WTC11 (cell line): ENCODE measurements around the gene FGF11. TPM values are rescaled to one million over a fixed set of nuclear protein-coding genes. Genes with fewer than 3 reads are reported as not detected.

ENCODE experiments used
- ATAC-seq: fragments of 200-7000 bp; cut with Tn5 transposase; 2 replicates; pipeline ENCODE4 v1.10.0; 2021; ENCODE audit warnings: mild to moderate bottlenecking, moderate library complexity
- CTCF ChIA-PET: fragments of 300-600 bp; sonication (Branson Sonifier 250); formaldehyde crosslinking; loops from one replicate; lab custom pipeline; 2021; ENCODE audit warnings: antibody characterized with exemption; lab: Charles Lee
- POLR2A ChIA-PET: fragments of 350-600 bp; sonication (Branson Sonifier 250); formaldehyde crosslinking; loops from one replicate; lab custom pipeline; 2021; ENCODE audit warnings: antibody characterized with exemption; lab: Charles Lee
- DNase-seq: peaks from one replicate; pipeline ENCODE4 v3.0.0; 2021; ENCODE audit warnings: low spot score
- H3K27ac Mint-ChIP-seq: 2 replicates; pipeline ENCODE4 v1.8.0; 2021; ENCODE audit warnings: mixed read lengths
- H3K27me3 Mint-ChIP-seq: 2 replicates; pipeline ENCODE4 v1.8.0; 2021; ENCODE audit warnings: low read depth, mild to moderate bottlenecking, moderate library complexity, mixed read lengths
- H3K36me3 Mint-ChIP-seq: 2 replicates; pipeline ENCODE4 v1.8.0; 2021; ENCODE audit warnings: mixed read lengths
- H3K4me1 Mint-ChIP-seq: 2 replicates; pipeline ENCODE4 v1.8.0; 2022; ENCODE audit warnings: mixed read lengths
- H3K4me3 Mint-ChIP-seq: 2 replicates; pipeline ENCODE4 v1.8.0; 2021; ENCODE audit warnings: mild to moderate bottlenecking, moderate library complexity, mixed read lengths
- H3K9me3 Mint-ChIP-seq: 2 replicates; pipeline ENCODE4 v1.8.0; 2021; ENCODE audit warnings: mixed read lengths
- CDX4 ChIP-seq: fragments of 250-450 bp; sonication (Bioruptor Pico); IDR thresholded peaks from 2 replicates; pipeline ENCODE4 v1.9.0; 2021; ENCODE audit warnings: moderate library complexity, mild to moderate bottlenecking, inconsistent platforms, borderline replicate concordance
- CREB1 ChIP-seq: sonication (generic); formaldehyde crosslinking; IDR thresholded peaks from 2 replicates; pipeline ENCODE4 v1.8.0; 2023; ENCODE audit warnings: mild to moderate bottlenecking, missing genetic modification reagents
- E2F4 ChIP-seq: sonication (generic); formaldehyde crosslinking; IDR thresholded peaks from 2 replicates; pipeline ENCODE4 v1.8.1; 2022; ENCODE audit warnings: low read depth, mild to moderate bottlenecking, moderate library complexity, missing genetic modification reagents, borderline replicate concordance
- EMX1 ChIP-seq: fragments of 250-450 bp; sonication (Bioruptor Pico); IDR thresholded peaks from 2 replicates; pipeline ENCODE4 v1.8.0; 2021; ENCODE audit warnings: mild to moderate bottlenecking
- FOXJ3 ChIP-seq: sonication (generic); formaldehyde crosslinking; IDR thresholded peaks from 2 replicates; pipeline ENCODE4 v1.9.0; 2021; ENCODE audit warnings: missing genetic modification reagents, mild to moderate bottlenecking, borderline replicate concordance
- FOXK1 ChIP-seq: sonication (generic); formaldehyde crosslinking; IDR thresholded peaks from 2 replicates; pipeline ENCODE4 v1.8.0; 2022; ENCODE audit warnings: mild to moderate bottlenecking, moderate library complexity, missing genetic modification reagents
- GABPB1 ChIP-seq: sonication (generic); formaldehyde crosslinking; IDR thresholded peaks from 2 replicates; pipeline ENCODE4 v1.8.1; 2023; ENCODE audit warnings: mild to moderate bottlenecking, missing genetic modification reagents
- HMGA2 ChIP-seq: fragments of 250-450 bp; sonication (Bioruptor Pico); IDR thresholded peaks from 2 replicates; pipeline ENCODE4 v1.4.0; 2021; ENCODE audit warnings: mild to moderate bottlenecking, moderate library complexity
- JUN ChIP-seq: sonication (generic); formaldehyde crosslinking; IDR thresholded peaks from 2 replicates; pipeline ENCODE4 v1.8.0; 2023; ENCODE audit warnings: mild to moderate bottlenecking, missing genetic modification reagents
- NFE2L1 ChIP-seq: sonication (generic); formaldehyde crosslinking; IDR thresholded peaks from 2 replicates; pipeline ENCODE4 v1.8.1; 2023; ENCODE audit warnings: missing genetic modification reagents
- NFYB ChIP-seq: sonication (generic); formaldehyde crosslinking; conservative IDR thresholded peaks from 2 replicates; pipeline ENCODE4 v1.8.0; 2022; ENCODE audit warnings: low read depth, missing genetic modification reagents
- PRDM15 ChIP-seq: sonication (generic); formaldehyde crosslinking; IDR thresholded peaks from 2 replicates; pipeline ENCODE4 v1.8.0; 2022; ENCODE audit warnings: missing genetic modification reagents
- SMAD3 ChIP-seq: sonication (generic); formaldehyde crosslinking; IDR thresholded peaks from 2 replicates; pipeline ENCODE4 v1.8.0; 2022; ENCODE audit warnings: missing genetic modification reagents, mild to moderate bottlenecking, borderline replicate concordance
- SMAD4 ChIP-seq: sonication (generic); formaldehyde crosslinking; IDR thresholded peaks from 2 replicates; pipeline ENCODE4 v1.8.0; 2022; ENCODE audit warnings: mild to moderate bottlenecking, missing genetic modification reagents
- TCF7 ChIP-seq: sonication (generic); formaldehyde crosslinking; IDR thresholded peaks from 2 replicates; pipeline ENCODE4 v1.8.0; 2022; ENCODE audit warnings: mild to moderate bottlenecking, low read depth, missing genetic modification reagents, moderate library complexity
- USF2 ChIP-seq: sonication (generic); formaldehyde crosslinking; IDR thresholded peaks from 2 replicates; pipeline ENCODE4 v1.8.1; 2023; ENCODE audit warnings: mild to moderate bottlenecking, missing genetic modification reagents, moderate library complexity
- ZNF138 ChIP-seq: sonication (generic); formaldehyde crosslinking; conservative IDR thresholded peaks from 2 replicates; pipeline ENCODE4 v1.8.1; 2022; ENCODE audit warnings: mild to moderate bottlenecking, moderate library complexity, missing genetic modification reagents
- ZNF232 ChIP-seq: sonication (generic); formaldehyde crosslinking; IDR thresholded peaks from 2 replicates; pipeline ENCODE4 v1.8.0; 2022; ENCODE audit warnings: mild to moderate bottlenecking, missing genetic modification reagents
- total RNA-seq: library from RNA; stranded (reverse); gene quantifications from 3 replicates; pipeline ENCODE4 v1.2.3, GENCODE V29; 2021
- TF ChIP-seq, protein P1 (sequence below): sonication (generic); formaldehyde crosslinking; IDR thresholded peaks from 2 replicates; pipeline ENCODE4 v1.8.1; 2023; ENCODE audit warnings: mild to moderate bottlenecking, missing genetic modification reagents, borderline replicate concordance
- TF ChIP-seq, protein P2 (sequence below): sonication (generic); formaldehyde crosslinking; IDR thresholded peaks from 2 replicates; pipeline ENCODE4 v1.8.1; 2022; ENCODE audit warnings: missing genetic modification reagents, borderline replicate concordance

Gene FGF11
- total RNA-seq, 1 experiment from 2014 or later: 19.8 TPM

- DNase-seq (no peak), ATAC-seq (no peak)
- TF ChIP-seq, protein P1, sequence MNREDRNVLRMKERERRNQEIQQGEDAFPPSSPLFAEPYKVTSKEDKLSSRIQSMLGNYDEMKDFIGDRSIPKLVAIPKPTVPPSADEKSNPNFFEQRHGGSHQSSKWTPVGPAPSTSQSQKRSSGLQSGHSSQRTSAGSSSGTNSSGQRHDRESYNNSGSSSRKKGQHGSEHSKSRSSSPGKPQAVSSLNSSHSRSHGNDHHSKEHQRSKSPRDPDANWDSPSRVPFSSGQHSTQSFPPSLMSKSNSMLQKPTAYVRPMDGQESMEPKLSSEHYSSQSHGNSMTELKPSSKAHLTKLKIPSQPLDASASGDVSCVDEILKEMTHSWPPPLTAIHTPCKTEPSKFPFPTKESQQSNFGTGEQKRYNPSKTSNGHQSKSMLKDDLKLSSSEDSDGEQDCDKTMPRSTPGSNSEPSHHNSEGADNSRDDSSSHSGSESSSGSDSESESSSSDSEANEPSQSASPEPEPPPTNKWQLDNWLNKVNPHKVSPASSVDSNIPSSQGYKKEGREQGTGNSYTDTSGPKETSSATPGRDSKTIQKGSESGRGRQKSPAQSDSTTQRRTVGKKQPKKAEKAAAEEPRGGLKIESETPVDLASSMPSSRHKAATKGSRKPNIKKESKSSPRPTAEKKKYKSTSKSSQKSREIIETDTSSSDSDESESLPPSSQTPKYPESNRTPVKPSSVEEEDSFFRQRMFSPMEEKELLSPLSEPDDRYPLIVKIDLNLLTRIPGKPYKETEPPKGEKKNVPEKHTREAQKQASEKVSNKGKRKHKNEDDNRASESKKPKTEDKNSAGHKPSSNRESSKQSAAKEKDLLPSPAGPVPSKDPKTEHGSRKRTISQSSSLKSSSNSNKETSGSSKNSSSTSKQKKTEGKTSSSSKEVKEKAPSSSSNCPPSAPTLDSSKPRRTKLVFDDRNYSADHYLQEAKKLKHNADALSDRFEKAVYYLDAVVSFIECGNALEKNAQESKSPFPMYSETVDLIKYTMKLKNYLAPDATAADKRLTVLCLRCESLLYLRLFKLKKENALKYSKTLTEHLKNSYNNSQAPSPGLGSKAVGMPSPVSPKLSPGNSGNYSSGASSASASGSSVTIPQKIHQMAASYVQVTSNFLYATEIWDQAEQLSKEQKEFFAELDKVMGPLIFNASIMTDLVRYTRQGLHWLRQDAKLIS (CRISPR knock-in tag): no peak
- no peak for TF ChIP-seq EMX1 (CRISPR knock-in tag)
- TF ChIP-seq CDX4 (CRISPR knock-in tag): no peak
- TF ChIP-seq FOXJ3 (CRISPR knock-in tag): no peak
- no peak for TF ChIP-seq GABPB1 (CRISPR knock-in tag)
- TF ChIP-seq USF2 (CRISPR knock-in tag): no peak
- TF ChIP-seq TCF7 (CRISPR knock-in tag): no peak
- TF ChIP-seq CREB1 (CRISPR knock-in tag): no peak
- TF ChIP-seq SMAD4 (CRISPR knock-in tag): no peak
- TF ChIP-seq ZNF138: no peak
- TF ChIP-seq NFYB: no peak
- no peak for TF ChIP-seq PRDM15 (CRISPR knock-in tag)
- Mint-ChIP-seq H3K9me3 (no peaks in the 10 kb centered on the region), H3K36me3 (no peaks in the 10 kb centered on the region), H3K27me3 (no peaks in the 10 kb centered on the region; the same call in 1 of the 2 replicates), H3K4me3 (no peak overlapping the region), H3K27ac (no peak overlapping the region), H3K4me1 (0 out of 2 replicates have a peak, but pooled peaks cover 2% of the 10 kb centered on the region)
- CTCF ChIA-PET: interaction anchor here (1.0 to 3.3 kb wide), 5 partner anchors 12 to 135 kb away, joined by 3 to 8 read pairs (median 6); partner anchors contain the start of gene PLSCR3
- POLR2A ChIA-PET: no interaction called here
These were observed 13.6 kb upstream of the FGF11 start for GRCh38 chr17:7425756-7426155.

DNA sequence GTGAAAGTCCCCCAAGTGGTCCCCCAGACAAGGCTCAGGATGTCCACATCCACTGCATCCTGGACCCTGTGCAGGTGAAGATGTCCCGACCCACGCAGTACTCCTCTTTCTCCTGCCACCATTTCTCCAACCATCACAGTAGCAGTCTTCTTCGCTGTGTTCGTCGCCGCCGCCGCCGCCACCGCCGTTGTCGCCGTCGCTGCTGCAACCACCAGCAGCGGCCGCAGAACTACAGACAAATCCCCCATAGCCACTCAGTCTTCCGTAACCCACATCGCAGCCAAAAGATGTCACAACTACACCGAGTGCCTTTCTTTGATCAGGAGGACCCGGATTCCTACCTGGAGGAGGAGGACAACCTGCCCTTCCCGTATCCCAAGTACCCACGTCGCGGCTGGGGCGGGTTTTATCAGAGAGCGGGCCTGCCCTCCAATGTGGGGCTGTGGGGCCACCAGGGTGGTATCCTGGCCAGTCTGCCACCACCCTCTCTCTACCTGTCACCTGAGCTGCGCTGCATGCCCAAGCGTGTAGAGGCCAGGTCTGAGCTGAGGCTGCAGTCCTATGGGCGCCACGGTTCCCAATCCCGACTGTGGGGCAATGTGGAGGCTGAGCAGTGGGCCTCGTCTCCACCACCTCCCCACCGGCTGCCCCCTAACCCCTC is 13.0 kb upstream of the FGF11 start:
- Mint-ChIP-seq H3K4me1 (no peaks in the 10 kb centered on the region), H3K27me3 (no peaks in the 10 kb centered on the region; the same call in 1 of the 2 replicates), H3K36me3 (no peaks in the 10 kb centered on the region), H3K9me3 (no peaks in the 10 kb centered on the region), H3K4me3 (no peak overlapping the region), H3K27ac (no peak overlapping the region)
- CTCF ChIA-PET: interaction anchor here (0.9 to 3.3 kb wide), 4 partner anchors 10 to 134 kb away, joined by 5 to 8 read pairs (median 6); partner anchors contain the start of gene PLSCR3
- DNase-seq (no peak), ATAC-seq (no peak)
- POLR2A ChIA-PET: no interaction called here
- no peak for TF ChIP-seq TCF7 (CRISPR knock-in tag)
- TF ChIP-seq JUN: no peak
- TF ChIP-seq GABPB1 (CRISPR knock-in tag): no peak
- TF ChIP-seq ZNF232 (CRISPR knock-in tag): no peak
- TF ChIP-seq SMAD3: no peak
- no peak for TF ChIP-seq E2F4 (CRISPR knock-in tag)
- TF ChIP-seq FOXK1 (CRISPR knock-in tag): no peak
- no peak for TF ChIP-seq NFE2L1
- no peak for TF ChIP-seq HMGA2 (CRISPR knock-in tag)
- TF ChIP-seq, protein P2, sequence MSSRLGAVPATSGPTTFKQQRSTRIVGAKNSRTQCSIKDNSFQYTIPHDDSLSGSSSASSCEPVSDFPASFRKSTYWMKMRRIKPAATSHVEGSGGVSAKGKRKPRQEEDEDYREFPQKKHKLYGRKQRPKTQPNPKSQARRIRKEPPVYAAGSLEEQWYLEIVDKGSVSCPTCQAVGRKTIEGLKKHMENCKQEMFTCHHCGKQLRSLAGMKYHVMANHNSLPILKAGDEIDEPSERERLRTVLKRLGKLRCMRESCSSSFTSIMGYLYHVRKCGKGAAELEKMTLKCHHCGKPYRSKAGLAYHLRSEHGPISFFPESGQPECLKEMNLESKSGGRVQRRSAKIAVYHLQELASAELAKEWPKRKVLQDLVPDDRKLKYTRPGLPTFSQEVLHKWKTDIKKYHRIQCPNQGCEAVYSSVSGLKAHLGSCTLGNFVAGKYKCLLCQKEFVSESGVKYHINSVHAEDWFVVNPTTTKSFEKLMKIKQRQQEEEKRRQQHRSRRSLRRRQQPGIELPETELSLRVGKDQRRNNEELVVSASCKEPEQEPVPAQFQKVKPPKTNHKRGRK: no peak
